ENCODE data around the gene RELN.

The RELN gene

GRCh38 chr7:103964269-103964668 is 25.2 kb downstream of the RELN start:
- no peak for TF ChIP-seq CTCF (conservative IDR thresholded peaks at IDR 0.05; ENCODE audit: low read length)
- TF ChIP-seq EZH2phosphoT487 (IDR thresholded peaks at IDR 0.05; ENCODE audit: borderline replicate concordance), result no peak
- H3K9ac ChIP-seq (ENCODE audit: low read depth, low read length, poor library complexity, severe bottlenecking), result no peak overlapping the region
- H3K79me2 ChIP-seq (ENCODE audit: insufficient read depth, low read length), result no peaks in the 10 kb centered on the region
- H3K9me3 ChIP-seq (ENCODE audit: insufficient read depth, low read depth, low read length), result no peaks in the 10 kb centered on the region
- H3K4me1 ChIP-seq (ENCODE audit: insufficient read depth, low read length, poor library complexity, severe bottlenecking), result no peaks in the 10 kb centered on the region
- no peaks in the 10 kb centered on the region for H3K9me2 ChIP-seq (replicated peaks; ENCODE audit: low read depth, low read length)
- H3F3A ChIP-seq (ENCODE audit: low read depth), result no peaks in the 10 kb centered on the region
- H4K20me1 ChIP-seq (ENCODE audit: insufficient read depth, low read length, poor library complexity, severe bottlenecking), result no peaks in the 10 kb centered on the region
- H3K27me3 ChIP-seq (ENCODE audit: insufficient read depth, low read length, poor library complexity, severe bottlenecking), result no peaks in the 10 kb centered on the region
- no peak overlapping the region for H2AFZ ChIP-seq (ENCODE audit: low read length)
- no peak overlapping the region for H3K4me3 ChIP-seq (ENCODE audit: low read length, poor library complexity, severe bottlenecking)
- no peaks in the 10 kb centered on the region for H3K36me3 ChIP-seq (ENCODE audit: insufficient read depth, low read length)
- no peak overlapping the region for H3K4me2 ChIP-seq (ENCODE audit: low read depth, low read length, poor library complexity, severe bottlenecking)

GRCh38 chr7:103962070-103962469 is 27.4 kb downstream of the RELN start:
- no peaks in the 10 kb centered on the region for H3K4me1 ChIP-seq (ENCODE audit: insufficient read depth, low read length, poor library complexity, severe bottlenecking)
- no peaks in the 10 kb centered on the region for H3K27me3 ChIP-seq (ENCODE audit: insufficient read depth, low read length, poor library complexity, severe bottlenecking)

GRCh38 chr7:103958284-103958818 is 31.1 kb downstream of the RELN start:
- H3K79me2 ChIP-seq (ENCODE audit: insufficient read depth, low read length), result no peaks in the 10 kb centered on the region
- no peak overlapping the region for H3K9ac ChIP-seq (ENCODE audit: low read depth, low read length, poor library complexity, severe bottlenecking)
- no peaks in the 10 kb centered on the region for H3F3A ChIP-seq (ENCODE audit: low read depth)
- H3K4me3 ChIP-seq (ENCODE audit: low read length, poor library complexity, severe bottlenecking), result no peak overlapping the region
- no peaks in the 10 kb centered on the region for H3K4me1 ChIP-seq (ENCODE audit: insufficient read depth, low read length, poor library complexity, severe bottlenecking)
- H3K9me2 ChIP-seq (replicated peaks; ENCODE audit: low read depth, low read length), result no peaks in the 10 kb centered on the region
- H2AFZ ChIP-seq (ENCODE audit: low read length), result no peak overlapping the region
- no peaks in the 10 kb centered on the region for H3K27me3 ChIP-seq (ENCODE audit: insufficient read depth, low read length, poor library complexity, severe bottlenecking)
- TF ChIP-seq EZH2phosphoT487 (IDR thresholded peaks at IDR 0.05; ENCODE audit: borderline replicate concordance) (no peak), CTCF (conservative IDR thresholded peaks at IDR 0.05; ENCODE audit: low read length) (no peak)
- H3K4me2 ChIP-seq (ENCODE audit: low read depth, low read length, poor library complexity, severe bottlenecking), result no peak overlapping the region
- H3K9me3 ChIP-seq (ENCODE audit: insufficient read depth, low read depth, low read length), result no peaks in the 10 kb centered on the region
- no peaks in the 10 kb centered on the region for H4K20me1 ChIP-seq (ENCODE audit: insufficient read depth, low read length, poor library complexity, severe bottlenecking)
- no peaks in the 10 kb centered on the region for H3K36me3 ChIP-seq (ENCODE audit: insufficient read depth, low read length)

More at GRCh38 chr7:103962070-103962469, 27.4 kb downstream of the RELN start:
- no peak overlapping the region for H2AFZ ChIP-seq (ENCODE audit: low read length)
- H3K4me3 ChIP-seq (ENCODE audit: low read length, poor library complexity, severe bottlenecking), result no peak overlapping the region
- no peaks in the 10 kb centered on the region for H4K20me1 ChIP-seq (ENCODE audit: insufficient read depth, low read length, poor library complexity, severe bottlenecking)
- H3K79me2 ChIP-seq (ENCODE audit: insufficient read depth, low read length), result no peaks in the 10 kb centered on the region
- no peak overlapping the region for H3K4me2 ChIP-seq (ENCODE audit: low read depth, low read length, poor library complexity, severe bottlenecking)
- H3K9me3 ChIP-seq (ENCODE audit: insufficient read depth, low read depth, low read length), result no peaks in the 10 kb centered on the region
- H3K9ac ChIP-seq (ENCODE audit: low read depth, low read length, poor library complexity, severe bottlenecking), result no peak overlapping the region
- no peaks in the 10 kb centered on the region for H3F3A ChIP-seq (ENCODE audit: low read depth)
- no peaks in the 10 kb centered on the region for H3K9me2 ChIP-seq (replicated peaks; ENCODE audit: low read depth, low read length)
- TF ChIP-seq CTCF (conservative IDR thresholded peaks at IDR 0.05; ENCODE audit: low read length) (no peak), EZH2phosphoT487 (IDR thresholded peaks at IDR 0.05; ENCODE audit: borderline replicate concordance) (no peak)
- H3K36me3 ChIP-seq (ENCODE audit: insufficient read depth, low read length), result no peaks in the 10 kb centered on the region
